Measurements from ENCODE around the gene DRC1. TPM values are rescaled to one million over a fixed set of nuclear protein-coding genes. Genes with fewer than 3 reads are reported as not detected.

DRC1 gene
- total RNA-seq, 1 donor from 2014 or later, result 2.3 TPM

DNA sequence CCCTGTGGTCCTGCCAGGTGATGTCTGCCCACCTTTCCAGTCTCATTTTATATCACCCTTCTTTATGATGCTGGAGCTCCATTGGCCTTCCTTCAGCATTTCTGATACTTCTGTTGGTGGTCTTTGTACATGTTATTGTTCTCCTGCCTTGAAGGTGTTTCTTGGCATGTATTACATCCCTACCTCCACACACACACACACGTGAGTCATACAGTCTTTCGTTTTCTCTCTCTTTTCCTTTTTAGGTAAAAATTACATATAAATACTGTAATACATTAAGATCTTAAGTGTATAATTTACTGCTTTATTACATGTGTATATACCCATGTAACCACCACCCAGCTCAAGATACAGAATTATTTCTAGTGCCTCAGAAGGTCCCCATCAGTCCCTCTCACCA, 44.9 kb upstream of the DRC1 start:
- Mint-ChIP-seq H3K9me3 (ENCODE audit: unreplicated experiment) (no peaks in the 10 kb centered on the region), H3K27me3 (ENCODE audit: unreplicated experiment) (no peaks in the 10 kb centered on the region), H3K27ac (ENCODE audit: unreplicated experiment) (no peak overlapping the region), H3K4me1 (ENCODE audit: low read depth, unreplicated experiment) (no peaks in the 10 kb centered on the region), H3K4me3 (ENCODE audit: unreplicated experiment) (no peak overlapping the region), H3K36me3 (ENCODE audit: unreplicated experiment) (no peaks in the 10 kb centered on the region)
- no peak for DNase-seq
- TF ChIP-seq, protein P1, sequence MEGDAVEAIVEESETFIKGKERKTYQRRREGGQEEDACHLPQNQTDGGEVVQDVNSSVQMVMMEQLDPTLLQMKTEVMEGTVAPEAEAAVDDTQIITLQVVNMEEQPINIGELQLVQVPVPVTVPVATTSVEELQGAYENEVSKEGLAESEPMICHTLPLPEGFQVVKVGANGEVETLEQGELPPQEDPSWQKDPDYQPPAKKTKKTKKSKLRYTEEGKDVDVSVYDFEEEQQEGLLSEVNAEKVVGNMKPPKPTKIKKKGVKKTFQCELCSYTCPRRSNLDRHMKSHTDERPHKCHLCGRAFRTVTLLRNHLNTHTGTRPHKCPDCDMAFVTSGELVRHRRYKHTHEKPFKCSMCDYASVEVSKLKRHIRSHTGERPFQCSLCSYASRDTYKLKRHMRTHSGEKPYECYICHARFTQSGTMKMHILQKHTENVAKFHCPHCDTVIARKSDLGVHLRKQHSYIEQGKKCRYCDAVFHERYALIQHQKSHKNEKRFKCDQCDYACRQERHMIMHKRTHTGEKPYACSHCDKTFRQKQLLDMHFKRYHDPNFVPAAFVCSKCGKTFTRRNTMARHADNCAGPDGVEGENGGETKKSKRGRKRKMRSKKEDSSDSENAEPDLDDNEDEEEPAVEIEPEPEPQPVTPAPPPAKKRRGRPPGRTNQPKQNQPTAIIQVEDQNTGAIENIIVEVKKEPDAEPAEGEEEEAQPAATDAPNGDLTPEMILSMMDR (IDR thresholded peaks at IDR 0.05; ENCODE audit: partially characterized antibody, unreplicated experiment), result no peak

DNA sequence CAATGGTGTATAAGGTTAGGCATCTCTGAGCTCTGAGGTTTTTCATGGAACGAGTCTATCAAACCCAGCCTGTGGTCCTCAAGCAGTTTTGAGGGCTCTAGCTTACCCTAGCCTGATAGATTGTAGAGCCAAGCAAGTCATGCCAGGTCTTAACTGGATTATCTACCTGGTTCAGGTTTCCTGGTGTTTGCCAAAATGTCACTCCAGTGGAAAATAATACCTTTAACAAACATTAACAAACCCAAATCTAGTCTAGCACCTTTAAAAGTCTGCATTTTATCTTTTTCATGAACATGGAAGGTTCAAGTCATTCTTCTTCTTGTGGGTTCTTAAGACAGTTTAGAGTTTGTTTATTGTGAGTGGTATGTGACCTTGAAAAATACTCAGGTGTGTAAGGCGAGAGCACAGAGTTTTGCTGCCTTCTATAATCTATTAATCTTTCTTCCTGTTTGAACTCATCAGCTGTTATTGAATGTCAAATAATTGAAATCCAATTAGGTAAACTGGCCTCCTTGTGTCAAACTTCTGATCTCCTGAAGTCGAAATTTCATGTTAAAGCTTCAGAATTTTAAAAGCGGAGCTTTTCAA, 41.7 kb upstream of the DRC1 start:
- H3K9me3 Mint-ChIP-seq (ENCODE audit: unreplicated experiment), result no peaks in the 10 kb centered on the region
- H3K27ac Mint-ChIP-seq (ENCODE audit: unreplicated experiment), result no peak overlapping the region
- no peaks in the 10 kb centered on the region for H3K4me1 Mint-ChIP-seq (ENCODE audit: low read depth, unreplicated experiment)
- no peak overlapping the region for H3K4me3 Mint-ChIP-seq (ENCODE audit: unreplicated experiment)
- no peaks in the 10 kb centered on the region for H3K27me3 Mint-ChIP-seq (ENCODE audit: unreplicated experiment)
- H3K36me3 Mint-ChIP-seq (ENCODE audit: unreplicated experiment), result no peaks in the 10 kb centered on the region
- DNase-seq, result no peak
- TF ChIP-seq, protein P1 (IDR thresholded peaks at IDR 0.05; ENCODE audit: partially characterized antibody, unreplicated experiment), result no peak

DNA sequence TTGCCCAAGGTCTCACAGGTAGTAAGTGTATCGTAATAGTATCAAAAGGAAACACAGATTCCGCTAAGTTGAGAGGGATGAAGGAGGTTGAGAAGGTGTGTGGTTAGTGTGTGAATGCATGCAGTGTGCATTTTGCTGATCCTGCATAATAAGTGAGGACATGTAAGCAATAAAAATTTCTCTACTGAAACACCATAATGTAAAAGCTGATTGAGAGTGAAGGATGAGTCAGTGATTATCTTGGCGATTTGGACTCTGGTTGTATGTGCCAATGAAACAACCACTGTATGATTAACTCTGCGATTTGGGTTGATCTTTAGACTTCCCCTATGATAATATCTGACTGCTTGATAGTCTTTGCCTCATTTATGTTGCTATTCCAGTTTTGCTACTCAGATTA, 38.4 kb upstream of the DRC1 start:
- no peaks in the 10 kb centered on the region for H3K27me3 Mint-ChIP-seq (ENCODE audit: unreplicated experiment)
- TF ChIP-seq, protein P1 (IDR thresholded peaks at IDR 0.05; ENCODE audit: partially characterized antibody, unreplicated experiment), result no peak
- DNase-seq, result no peak
- H3K27ac Mint-ChIP-seq (ENCODE audit: unreplicated experiment), result no peak overlapping the region
- H3K36me3 Mint-ChIP-seq (ENCODE audit: unreplicated experiment), result no peaks in the 10 kb centered on the region
- H3K4me3 Mint-ChIP-seq (ENCODE audit: unreplicated experiment), result no peak overlapping the region
- peaks cover 5% of the 10 kb centered on the region for H3K4me1 Mint-ChIP-seq (ENCODE audit: low read depth, unreplicated experiment)
- no peaks in the 10 kb centered on the region for H3K9me3 Mint-ChIP-seq (ENCODE audit: unreplicated experiment)

DNA sequence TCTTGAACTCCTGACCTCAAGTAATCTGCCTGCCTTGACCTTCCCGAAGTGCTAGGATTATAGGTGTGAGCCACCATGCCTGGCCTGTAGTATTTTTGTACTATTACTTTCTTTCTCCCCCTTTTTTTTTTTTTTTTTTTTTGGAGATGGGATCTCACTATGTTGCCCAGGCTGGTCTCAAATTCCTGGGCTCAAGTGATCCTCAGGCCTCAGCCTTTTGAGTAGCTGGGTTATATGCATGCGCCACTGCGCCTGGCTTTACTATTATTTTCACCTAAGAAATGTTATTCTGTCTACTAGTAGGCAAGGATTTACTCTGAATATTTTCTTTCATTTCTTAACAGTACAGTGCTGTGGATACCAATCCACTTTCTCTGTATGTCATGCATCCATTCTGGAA, 37.8 kb upstream of the DRC1 start:
- H3K27ac Mint-ChIP-seq (ENCODE audit: unreplicated experiment), result no peak overlapping the region
- H3K36me3 Mint-ChIP-seq (ENCODE audit: unreplicated experiment), result no peaks in the 10 kb centered on the region
- no peak for DNase-seq
- no peaks in the 10 kb centered on the region for H3K27me3 Mint-ChIP-seq (ENCODE audit: unreplicated experiment)
- H3K9me3 Mint-ChIP-seq (ENCODE audit: unreplicated experiment), result no peaks in the 10 kb centered on the region
- H3K4me3 Mint-ChIP-seq (ENCODE audit: unreplicated experiment), result no peak overlapping the region
- H3K4me1 Mint-ChIP-seq (ENCODE audit: low read depth, unreplicated experiment), result peaks cover 11% of the 10 kb centered on the region
- TF ChIP-seq, protein P1 (IDR thresholded peaks at IDR 0.05; ENCODE audit: partially characterized antibody, unreplicated experiment), result no peak

DNA sequence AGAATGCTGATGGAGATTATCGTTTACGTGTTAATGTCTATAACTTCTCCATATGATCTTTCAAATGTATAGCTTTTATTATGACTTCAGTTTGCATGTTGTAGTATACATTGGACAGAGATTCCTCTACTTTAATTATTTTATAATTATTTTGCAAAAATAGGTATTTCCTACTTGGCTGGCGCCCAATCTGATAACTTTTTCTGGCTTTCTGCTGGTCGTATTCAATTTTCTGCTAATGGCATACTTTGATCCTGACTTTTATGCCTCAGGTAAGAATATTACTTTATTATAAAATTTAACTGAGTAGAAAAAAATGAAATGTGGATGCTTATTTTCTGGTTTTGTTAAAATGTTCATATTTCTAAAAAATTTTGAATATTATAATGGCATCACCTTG, 37.1 kb upstream of the DRC1 start:
- Mint-ChIP-seq H3K4me3 (ENCODE audit: unreplicated experiment) (no peak overlapping the region), H3K27ac (ENCODE audit: unreplicated experiment) (no peak overlapping the region), H3K36me3 (ENCODE audit: unreplicated experiment) (no peaks in the 10 kb centered on the region), H3K27me3 (ENCODE audit: unreplicated experiment) (no peaks in the 10 kb centered on the region), H3K4me1 (ENCODE audit: low read depth, unreplicated experiment) (peaks cover 18% of the 10 kb centered on the region), H3K9me3 (ENCODE audit: unreplicated experiment) (peaks cover 6% of the 10 kb centered on the region)
- no peak for DNase-seq
- TF ChIP-seq, protein P1 (IDR thresholded peaks at IDR 0.05; ENCODE audit: partially characterized antibody, unreplicated experiment), result no peak
